Anterior cingulate cortex (tissue), 58 donors: ENCODE data around the gene PRSS2.

Source experiments
- DNase-seq, 58 donors: peaks; one replicate each; lab custom pipeline; 2025; lab: John Stamatoyannopoulos, UW

The PRSS2 gene

GRCh38 chr7:142800088-142800487, 29.3 kb downstream of the PRSS2 start:
- DNase-seq: no peak

- DNase-seq: no peak
Observed at GRCh38 chr7:142800699-142801260, 30.0 kb downstream of the PRSS2 start.

GRCh38 chr7:142801601-142802295, 31.0 kb downstream of the PRSS2 start:
- no peak for DNase-seq

- no peak for DNase-seq
Observed at GRCh38 chr7:142802301-142802700, 31.5 kb downstream of the PRSS2 start.

- no peak for DNase-seq
Observed at GRCh38 chr7:142803901-142804300, 33.1 kb downstream of the PRSS2 start.

GRCh38 chr7:142804728-142805207, 34.0 kb downstream of the PRSS2 start:
- DNase-seq: no peak

GRCh38 chr7:142805350-142806021, 34.7 kb downstream of the PRSS2 start:
- DNase-seq: no peak

- no peak for DNase-seq
Observed at GRCh38 chr7:142806022-142806356, 35.2 kb downstream of the PRSS2 start.

GRCh38 chr7:142806957-142807356, 36.2 kb downstream of the PRSS2 start:
- DNase-seq: no peak

GRCh38 chr7:142807855-142808460, 37.2 kb downstream of the PRSS2 start:
- no peak for DNase-seq

- DNase-seq: no peak
Observed at GRCh38 chr7:142808461-142808801, 37.7 kb downstream of the PRSS2 start.

GRCh38 chr7:142808802-142809583, 38.2 kb downstream of the PRSS2 start:
- DNase-seq: no peak

GRCh38 chr7:142809671-142810070, 38.9 kb downstream of the PRSS2 start:
- DNase-seq: no peak

GRCh38 chr7:142811154-142811737, 40.5 kb downstream of the PRSS2 start:
- DNase-seq: peak in 7 of 58 donors; percentile 7 to 43 (median 17)

- no peak for DNase-seq
Observed at GRCh38 chr7:142812437-142813215, 41.9 kb downstream of the PRSS2 start.

- DNase-seq: no peak
Observed at GRCh38 chr7:142813226-142813625, 42.5 kb downstream of the PRSS2 start.

- no peak for DNase-seq
Observed at GRCh38 chr7:142813699-142814098, 42.9 kb downstream of the PRSS2 start.

GRCh38 chr7:142814451-142814850, 43.7 kb downstream of the PRSS2 start:
- no peak for DNase-seq

- peak in 10 of 58 donors; percentile 5 to 40 (median 18) for DNase-seq
Observed at GRCh38 chr7:142815134-142815533, 44.4 kb downstream of the PRSS2 start.

GRCh38 chr7:142817506-142817905, 46.7 kb downstream of the PRSS2 start:
- DNase-seq: no peak
